HepG2 (cell line): ENCODE results near the gene MXRA8. TPM values are rescaled to one million over a fixed set of nuclear protein-coding genes. Genes with fewer than 3 reads are reported as not detected.

Experiments used
- E2F5 ChIP-seq: sonication (generic); formaldehyde crosslinking; conservative IDR thresholded peaks from 2 replicates; pipeline ENCODE4 v1.4.0; 2020; ENCODE audit warnings: missing genetic modification reagents
- ELF4 ChIP-seq: sonication (generic); formaldehyde crosslinking; IDR thresholded peaks from 2 replicates; pipeline ENCODE4 v1.5.0; 2020; ENCODE audit warnings: missing genetic modification reagents, mild to moderate bottlenecking, moderate library complexity, borderline replicate concordance
- HDAC6 ChIP-seq: fragments of 200-600 bp; sonication (generic); IDR thresholded peaks from 2 replicates; pipeline ENCODE4 v1.7.0; 2017; ENCODE audit warnings: mild to moderate bottlenecking, antibody characterized with exemption, low read length, low read depth
- HNF4A ChIP-seq: sonication (generic); formaldehyde crosslinking; IDR thresholded peaks from 2 replicates; pipeline ENCODE4 v1.4.0; 2020; ENCODE audit warnings: missing genetic modification reagents
- IKZF5 ChIP-seq: IDR thresholded peaks from 2 replicates; pipeline ENCODE4 v1.6.1; 2018; ENCODE audit warnings: missing genetic modification reagents, mild to moderate bottlenecking, missing compliant biosample characterization
- IRF1 ChIP-seq: sonication (generic); formaldehyde crosslinking; IDR thresholded peaks from 2 replicates; pipeline ENCODE4 v1.4.0; 2020; ENCODE audit warnings: low read depth, mild to moderate bottlenecking, missing genetic modification reagents
- ISX ChIP-seq: sonication (generic); formaldehyde crosslinking; conservative IDR thresholded peaks from 2 replicates; pipeline ENCODE4 v1.5.0; 2020; ENCODE audit warnings: missing genetic modification reagents
- KDM5B ChIP-seq: sonication (generic); formaldehyde crosslinking; IDR thresholded peaks from 2 replicates; pipeline ENCODE4 v1.4.0; 2020; ENCODE audit warnings: missing genetic modification reagents, mild to moderate bottlenecking, borderline replicate concordance
- MEF2D ChIP-seq: sonication (generic); formaldehyde crosslinking; IDR thresholded peaks from 2 replicates; pipeline ENCODE4 v1.5.1; 2020; ENCODE audit warnings: mild to moderate bottlenecking, missing genetic modification reagents
- TRAFD1 ChIP-seq: sonication (generic); formaldehyde crosslinking; IDR thresholded peaks from 2 replicates; pipeline ENCODE4 v1.5.1; 2020; ENCODE audit warnings: missing genetic modification reagents, mild to moderate bottlenecking, borderline replicate concordance
- TSC22D2 ChIP-seq: sonication (generic); formaldehyde crosslinking; IDR thresholded peaks from 2 replicates; pipeline ENCODE4 v1.5.1; 2020; ENCODE audit warnings: missing genetic modification reagents, mild to moderate bottlenecking, borderline replicate concordance
- ZBTB14 ChIP-seq: sonication (generic); formaldehyde crosslinking; IDR thresholded peaks from 2 replicates; pipeline ENCODE4 v1.4.0; 2020; ENCODE audit warnings: missing genetic modification reagents
- ZBTB44 ChIP-seq: sonication (generic); formaldehyde crosslinking; IDR thresholded peaks from 2 replicates; pipeline ENCODE4 v1.4.0; 2020; ENCODE audit warnings: missing genetic modification reagents
- ZGPAT ChIP-seq: IDR thresholded peaks from 2 replicates; pipeline ENCODE4 v1.6.1; 2016; ENCODE audit warnings: mild to moderate bottlenecking
- ZNF354B ChIP-seq: sonication (generic); formaldehyde crosslinking; IDR thresholded peaks from 2 replicates; pipeline ENCODE4 v1.8.0; 2022; ENCODE audit warnings: mild to moderate bottlenecking, missing genetic modification reagents
- ZNF383 ChIP-seq: sonication (generic); formaldehyde crosslinking; IDR thresholded peaks from 2 replicates; pipeline ENCODE4 v1.4.0; 2020; ENCODE audit warnings: missing genetic modification reagents, mild to moderate bottlenecking, borderline replicate concordance
- ZNF414 ChIP-seq: sonication (generic); formaldehyde crosslinking; IDR thresholded peaks from 2 replicates; pipeline ENCODE4 v1.5.0; 2020; ENCODE audit warnings: missing genetic modification reagents
- polyA plus RNA-seq, 8 experiments: library from polyadenylated mRNA; depleted of rRNA in 3 of 8; stranded (reverse) in 7 of 8; unstranded in 1 of 8; fragments of >200 nt; fragmentation: Illumina TruSeq in 4 of 8; extraction: Trizol in 4 of 8; gene quantifications; 2 replicates each; pipeline versions ENCODE4 v1.2.1 to v1.2.3, GENCODE V29; 2011 to 2016; ENCODE audit warnings: low read depth in 4 of 8, missing spikeins in 1 of 8, mixed read lengths in 1 of 8; ENCODE audit not compliant: insufficient read depth in 1 of 8
- total RNA-seq, 5 experiments: library from RNA; depleted of rRNA; stranded (reverse); fragments of >200 nt; fragmentation: Illumina TruSeq; extraction: Trizol; gene quantifications; 2 replicates each; pipeline ENCODE4 v1.2.3, GENCODE V29; 2016; ENCODE audit warnings: low read depth in 1 of 5

Gene MXRA8
- total and polyA plus RNA-seq, 2 of the 13 experiments (the other 11 are each of a cell fraction or from before 2014, with no cell fraction given): 19.8 to 44.8 TPM

- TF ChIP-seq ZBTB14 (CRISPR knock-in tag) (no peak), IKZF5 (CRISPR knock-in tag) (0 out of 2 replicates have a peak, but pooled peaks have one; percentile 45), KDM5B (CRISPR knock-in tag) (peak; percentile 13; the same call in 1 of the 2 replicates), ZBTB44 (CRISPR knock-in tag) (no peak), ZNF354B (CRISPR knock-in tag) (0 out of 2 replicates have a peak, but pooled peaks have one; percentile 33), MEF2D (CRISPR knock-in tag) (no peak; the same call in 1 of the 2 replicates), ZNF383 (peak; percentile 92; the same call in 1 of the 2 replicates), TRAFD1 (no peak), ZNF414 (CRISPR knock-in tag) (no peak), TSC22D2 (no peak), HNF4A (CRISPR knock-in tag) (no peak), IRF1 (CRISPR knock-in tag) (no peak), ZGPAT (no peak), ELF4 (no peak), E2F5 (CRISPR knock-in tag) (no peak), HDAC6 (no peak), ISX (no peak)
These were observed 53.7 kb downstream of the MXRA8 start (continued) for GRCh38 chr1:1304331-1305299.
